Peyer's patch (tissue), 4 donors: ENCODE results near the gene GTPBP6.

Experiments
- POLR2A ChIP-seq, 2 donors: fragments of 450-650 bp; IDR thresholded peaks; one replicate each; pipeline ENCODE4 v1.5.1; 2017; ENCODE audit warnings: antibody characterized with exemption in 2 of 2, mild to moderate bottlenecking in 2 of 2, moderate library complexity in 2 of 2
- TF ChIP-seq, protein P1 (sequence below), 6 experiments: fragments of 450-650 bp in 4 of 6; fragments of 200-600 bp in 2 of 6; sonication (generic) in 1 of 6; IDR thresholded peaks; one replicate each; pipeline ENCODE4 v1.5.1; 2017 to 2019; ENCODE audit warnings: antibody characterized with exemption in 6 of 6, mild to moderate bottlenecking in 3 of 6, moderate library complexity in 1 of 6

- no peak for TF ChIP-seq POLR2A (IDR thresholded peaks at IDR 0.05)
- TF ChIP-seq, protein P1, sequence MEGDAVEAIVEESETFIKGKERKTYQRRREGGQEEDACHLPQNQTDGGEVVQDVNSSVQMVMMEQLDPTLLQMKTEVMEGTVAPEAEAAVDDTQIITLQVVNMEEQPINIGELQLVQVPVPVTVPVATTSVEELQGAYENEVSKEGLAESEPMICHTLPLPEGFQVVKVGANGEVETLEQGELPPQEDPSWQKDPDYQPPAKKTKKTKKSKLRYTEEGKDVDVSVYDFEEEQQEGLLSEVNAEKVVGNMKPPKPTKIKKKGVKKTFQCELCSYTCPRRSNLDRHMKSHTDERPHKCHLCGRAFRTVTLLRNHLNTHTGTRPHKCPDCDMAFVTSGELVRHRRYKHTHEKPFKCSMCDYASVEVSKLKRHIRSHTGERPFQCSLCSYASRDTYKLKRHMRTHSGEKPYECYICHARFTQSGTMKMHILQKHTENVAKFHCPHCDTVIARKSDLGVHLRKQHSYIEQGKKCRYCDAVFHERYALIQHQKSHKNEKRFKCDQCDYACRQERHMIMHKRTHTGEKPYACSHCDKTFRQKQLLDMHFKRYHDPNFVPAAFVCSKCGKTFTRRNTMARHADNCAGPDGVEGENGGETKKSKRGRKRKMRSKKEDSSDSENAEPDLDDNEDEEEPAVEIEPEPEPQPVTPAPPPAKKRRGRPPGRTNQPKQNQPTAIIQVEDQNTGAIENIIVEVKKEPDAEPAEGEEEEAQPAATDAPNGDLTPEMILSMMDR (IDR thresholded peaks at IDR 0.05) = no peak
Measured at GRCh38 chrX:311156-312129, 7.2 kb downstream of the GTPBP6 start.
